NOMO-1 treated with dmso at 0.1 percent for 144 hours (cell line): ENCODE measurements around the gene CD274.
"Not testable (repeated sequence)": the region's sequence is repeated elsewhere in the genome, so short reads cannot be mapped to it uniquely, and the experiment has no call there.

Experiments
- DNase-seq: peaks from one replicate; lab custom pipeline; 2025; ENCODE audit not compliant: unreplicated experiment; lab: John Stamatoyannopoulos, UW

CD274 gene

DNA sequence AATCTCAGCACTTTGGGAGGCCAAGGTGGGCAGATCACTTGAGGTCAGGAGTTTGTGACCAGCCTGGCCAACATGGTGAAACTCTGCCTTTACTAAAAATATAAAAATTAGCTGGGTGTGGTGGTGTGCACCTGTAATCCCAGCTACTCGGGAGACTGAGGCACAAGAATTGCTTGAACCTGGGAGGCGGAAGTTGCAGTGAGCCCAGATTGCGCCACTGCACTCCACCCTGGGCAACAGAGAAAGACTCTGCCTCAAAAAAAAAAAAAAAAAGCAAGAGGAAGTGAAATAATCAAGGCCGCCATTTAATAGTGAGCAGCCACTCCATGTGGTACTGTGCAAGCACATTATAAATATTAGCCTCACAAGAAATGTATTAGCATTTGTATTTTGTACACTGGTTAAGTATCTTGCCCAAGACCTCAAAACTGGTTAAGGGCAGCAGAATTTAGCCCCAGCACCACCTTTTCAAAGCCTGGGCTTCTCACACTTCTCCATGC lies 14.5 kb downstream of the CD274 start:
- DNase-seq: not testable (repeated sequence)

DNA sequence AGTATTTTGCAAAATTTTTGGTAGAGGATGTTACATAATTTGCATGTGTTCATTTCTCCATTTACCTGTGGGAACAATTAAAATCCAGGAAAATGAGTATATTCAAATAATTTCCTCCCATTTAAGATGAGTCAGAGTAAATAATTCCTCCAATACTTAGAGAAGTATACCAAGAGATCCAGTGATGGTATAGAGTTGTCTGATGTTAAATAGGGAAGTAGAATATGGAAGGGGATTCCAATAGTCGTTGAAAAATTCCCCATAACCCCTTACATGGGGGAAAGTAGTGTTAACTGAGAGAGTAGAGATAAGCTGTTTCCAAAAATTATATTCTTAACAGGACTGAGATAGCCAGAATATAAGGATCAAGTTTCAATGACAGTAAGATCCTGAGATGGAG lies 15.7 kb downstream of the CD274 start:
- no peak for DNase-seq

- no peak for DNase-seq
These were observed 16.4 kb downstream of the CD274 start for GRCh38 chr9:5466766-5467165.

GRCh38 chr9:5468850-5469249 lies 18.5 kb downstream of the CD274 start:
- DNase-seq: no peak

DNA sequence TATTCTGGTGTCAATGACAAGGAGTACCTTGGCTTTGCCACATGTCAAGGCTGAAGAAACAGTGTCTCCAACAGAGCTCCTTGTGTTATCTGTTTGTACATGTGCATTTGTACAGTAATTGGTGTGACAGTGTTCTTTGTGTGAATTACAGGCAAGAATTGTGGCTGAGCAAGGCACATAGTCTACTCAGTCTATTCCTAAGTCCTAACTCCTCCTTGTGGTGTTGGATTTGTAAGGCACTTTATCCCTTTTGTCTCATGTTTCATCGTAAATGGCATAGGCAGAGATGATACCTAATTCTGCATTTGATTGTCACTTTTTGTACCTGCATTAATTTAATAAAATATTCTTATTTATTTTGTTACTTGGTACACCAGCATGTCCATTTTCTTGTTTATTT lies 19.8 kb downstream of the CD274 start:
- DNase-seq: no peak

DNA sequence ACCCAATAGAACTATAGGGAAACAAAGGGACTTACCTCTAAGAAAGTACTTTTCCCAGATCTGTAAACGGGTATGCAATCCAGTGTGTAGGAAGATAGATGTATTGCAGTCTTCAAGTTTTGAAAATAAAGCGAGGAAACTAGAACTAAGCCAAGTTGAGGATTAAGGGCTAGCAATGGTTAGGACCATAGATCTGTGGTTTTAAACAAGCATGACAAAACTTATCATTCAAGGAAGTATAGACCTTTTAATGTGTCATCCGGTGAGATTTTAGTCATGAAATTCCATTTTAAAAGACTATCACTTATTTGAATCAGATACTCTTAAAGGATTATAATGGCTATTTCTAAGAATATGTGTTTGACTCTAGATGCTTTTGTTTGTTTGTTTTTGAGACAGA lies 20.5 kb downstream of the CD274 start:
- DNase-seq: no peak

GRCh38 chr9:5475611-5476010 lies 25.3 kb downstream of the CD274 start:
- DNase-seq: not testable (repeated sequence)

GRCh38 chr9:5478206-5478605 lies 27.9 kb downstream of the CD274 start:
- no peak for DNase-seq

GRCh38 chr9:5479994-5480694 lies 29.8 kb downstream of the CD274 start:
- DNase-seq: no peak

- no peak for DNase-seq
These were observed 30.6 kb downstream of the CD274 start for GRCh38 chr9:5480919-5481318.

- no peak for DNase-seq
These were observed 31.1 kb downstream of the CD274 start for GRCh38 chr9:5481322-5482040.

DNA sequence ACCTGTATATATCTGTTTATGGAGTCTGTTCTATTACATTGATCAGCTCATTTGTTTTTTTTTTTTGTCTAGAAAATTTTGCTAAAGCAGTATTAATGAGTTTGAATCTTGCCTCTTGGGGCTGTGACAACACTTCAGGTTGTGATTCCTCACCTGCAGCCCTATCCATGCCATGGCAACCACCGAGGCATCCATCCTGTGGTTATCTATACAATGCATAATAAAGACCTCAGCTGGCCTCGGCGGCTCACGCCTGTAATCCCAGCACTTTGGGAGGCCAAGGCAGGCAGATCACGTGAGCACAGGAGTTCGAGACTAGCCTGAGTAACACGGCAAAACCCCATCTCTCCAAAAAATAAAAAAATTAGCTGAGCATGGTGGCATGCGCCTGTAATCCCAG lies 31.9 kb downstream of the CD274 start:
- DNase-seq: no peak

DNA sequence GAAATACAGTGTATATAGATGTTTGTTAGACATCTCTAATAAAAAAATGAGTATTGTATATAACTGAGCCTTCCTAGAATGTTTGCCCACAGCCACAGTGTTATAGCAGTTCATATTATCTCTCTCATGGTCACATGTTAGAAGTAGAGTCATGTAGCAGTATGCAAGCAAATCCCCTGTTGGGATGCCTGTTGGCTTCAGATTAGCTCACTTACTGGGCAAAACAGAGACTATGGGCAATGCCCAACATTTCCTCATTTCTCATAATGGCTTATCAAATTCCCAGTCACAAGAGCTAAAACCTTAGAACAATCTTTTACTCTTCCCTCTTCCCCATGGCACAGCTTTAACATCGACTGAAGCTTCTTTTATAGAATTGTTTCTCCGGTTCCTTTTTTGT lies 33.0 kb downstream of the CD274 start:
- no peak for DNase-seq

- DNase-seq: no peak
These were observed 35.2 kb downstream of the CD274 start for GRCh38 chr9:5485378-5486085.

- no peak for DNase-seq
These were observed 36.6 kb downstream of the CD274 start for GRCh38 chr9:5486988-5487387.

- no peak for DNase-seq
These were observed 38.1 kb downstream of the CD274 start for GRCh38 chr9:5488221-5489008.

GRCh38 chr9:5489630-5490490 lies 39.5 kb downstream of the CD274 start:
- no peak for DNase-seq

DNA sequence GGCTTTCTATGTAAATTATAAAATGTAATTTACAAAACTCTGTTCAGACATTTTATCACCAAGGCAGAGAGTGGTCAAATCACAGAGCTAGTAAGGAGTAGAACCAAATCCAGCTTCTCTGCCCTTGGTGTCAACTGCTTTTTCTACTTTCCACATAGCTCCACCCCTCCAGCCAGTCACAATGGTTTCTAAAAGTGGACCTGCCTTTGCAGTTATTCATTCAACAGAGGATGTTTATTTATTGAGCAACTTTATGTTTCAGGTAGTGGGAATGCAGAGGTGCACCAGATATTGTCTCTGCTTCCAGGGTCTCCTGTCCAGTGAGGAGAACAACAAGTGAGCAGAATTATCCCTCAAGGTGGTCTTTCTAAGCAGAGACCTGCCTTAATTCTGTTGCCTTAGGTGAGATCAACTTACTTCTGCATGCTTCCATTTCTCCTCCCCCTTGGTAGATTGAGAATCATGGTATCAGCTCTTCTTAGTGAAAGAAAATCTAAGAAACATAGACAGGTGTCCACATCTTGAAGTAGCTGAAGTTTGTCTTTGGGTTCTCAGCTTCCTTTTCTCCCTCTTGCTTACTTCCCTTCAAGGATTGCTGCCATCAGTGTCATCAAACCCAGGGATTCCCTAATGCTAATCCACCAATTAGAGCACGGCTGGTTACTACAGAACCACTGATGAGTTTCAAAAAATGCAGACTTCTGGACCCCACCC lies 42.8 kb downstream of the CD274 start:
- no peak for DNase-seq

DNA sequence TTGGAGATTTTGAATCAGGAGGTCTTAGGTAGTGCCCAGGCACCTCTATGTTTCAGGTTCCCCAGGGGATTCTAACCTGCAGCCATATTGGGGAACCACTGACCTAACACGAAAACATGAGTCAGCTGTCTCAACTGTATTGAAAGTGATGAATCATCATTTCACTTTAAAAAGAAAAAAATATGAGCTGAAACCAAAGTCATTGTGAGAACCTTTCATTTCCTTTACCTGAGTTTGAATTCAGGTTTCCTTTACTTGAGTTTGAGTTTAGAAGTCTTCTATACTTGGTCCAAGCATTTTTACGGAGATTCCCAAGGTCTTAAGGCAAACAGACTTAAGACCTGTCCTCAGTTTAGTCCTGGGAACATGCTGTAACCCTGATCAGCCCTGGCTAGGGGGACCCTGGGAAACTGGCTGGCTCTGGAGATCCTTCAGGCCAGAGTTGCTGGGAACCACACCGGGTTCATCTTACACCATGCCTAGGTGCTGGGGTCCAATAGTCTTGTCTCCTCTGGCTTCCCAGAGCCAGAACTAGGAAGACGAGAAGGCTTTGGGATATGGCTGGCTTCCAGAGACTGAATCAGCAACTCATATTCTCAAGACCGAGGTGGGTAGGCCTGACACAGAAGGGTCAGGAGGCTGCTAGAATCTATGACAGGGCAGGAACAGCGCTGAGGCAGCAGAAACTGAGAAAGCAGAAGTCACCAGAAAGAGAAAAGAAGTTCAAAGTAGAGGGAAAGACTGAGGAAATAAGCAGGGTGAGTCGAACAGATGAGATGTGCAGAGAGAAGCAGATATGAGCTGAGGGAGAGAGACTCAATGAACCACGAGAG lies 43.6 kb downstream of the CD274 start:
- peak; percentile 23 for DNase-seq
